K562 (cell line): ENCODE data around the gene FCAR. TPM values are rescaled to one million over a fixed set of nuclear protein-coding genes. Genes with fewer than 3 reads are reported as not detected.
A peak's percentile ranks its signal among the peaks of the same experiment; 100 is the strongest.

Source experiments
- ATAC-seq: fragments of 200-7000 bp; cut with Tn5 transposase; 3 replicates; pipeline ENCODE4 v1.9.1; 2020; ENCODE audit warnings: moderate library complexity
- BruUV-seq: library from RNA; stranded (reverse); fragments of 400-500 nt; replicated peaks from 2 replicates; lab custom pipeline; 2021; lab: Mats Ljungman, UMichigan
- CTCF ChIA-PET: fragments of 300-600 bp; formaldehyde crosslinking; extraction: SDS; loops from one replicate; lab custom pipeline; 2021; ENCODE audit warnings: low intra/inter-chr PET ratio; lab: Yijun Ruan, JAX
- POLR2A ChIA-PET: fragments of 300-600, 350-650 bp; sonication (Branson Sonifier 250); formaldehyde crosslinking; extraction: SDS; loops from one replicate; lab custom pipeline; 2021; ENCODE audit warnings: antibody characterized with exemption, inconsistent platforms; lab: Yijun Ruan, JAX
- DNase-seq, 4 experiments: peaks; one replicate each; pipeline versions ENCODE4 v3.0.0 to v3.0.0-alpha.2; 2011 to 2018; ENCODE audit warnings: low spot score in 3 of 4, mixed read lengths in 3 of 4; ENCODE audit errors: extremely low read depth in 1 of 4
- FAIRE-seq: peaks from 2 replicates; lab custom pipeline; 2011; peaks lifted over from hg19 to GRCh38; lab: Jason Lieb, UNC
- H2AFZ ChIP-seq: 2 replicates; pipeline ENCODE4 v1.6.0; 2011; ENCODE audit warnings: low read depth, low read length, control low read depth, inconsistent platforms
- H3K27ac ChIP-seq: fragments of 200-600 bp; 3 replicates; pipeline ENCODE4 v1.8.0; 2011; ENCODE audit warnings: low read depth, mild to moderate bottlenecking, control low read depth, inconsistent platforms, low read length, moderate library complexity, mixed read lengths; ENCODE audit errors: extremely low read depth
- H3K27me3 ChIP-seq, 2 experiments: fragments of 300-600 bp in 1 of 2; 2 replicates in 1 of 2; 3 replicates in 1 of 2; pipeline versions ENCODE4 v1.6.0 to v1.8.0; 2011; ENCODE audit warnings: inconsistent platforms in 2 of 2, low read length in 2 of 2, mild to moderate bottlenecking in 1 of 2, mixed read lengths in 1 of 2, moderate library complexity in 1 of 2; ENCODE audit not compliant: control insufficient read depth in 2 of 2, insufficient read depth in 2 of 2
- H3K36me3 ChIP-seq: fragments of 300-600 bp; 3 replicates; pipeline ENCODE4 v1.8.0; 2011; ENCODE audit warnings: mild to moderate bottlenecking, low read length, inconsistent platforms; ENCODE audit not compliant: control insufficient read depth, insufficient read depth
- H3K4me1 ChIP-seq, 2 experiments: fragments of 200-600 bp in 1 of 2; replicated peaks in 1 of 2; 2 replicates in 1 of 2; 3 replicates in 1 of 2; pipeline versions ENCODE4 v1.5.1 to v1.8.0; 2011; ENCODE audit warnings: inconsistent platforms in 2 of 2, low read length in 2 of 2, mild to moderate bottlenecking in 1 of 2, mixed read lengths in 1 of 2, moderate library complexity in 1 of 2; ENCODE audit not compliant: control insufficient read depth in 2 of 2, insufficient read depth in 2 of 2
- H3K4me2 ChIP-seq: 2 replicates; pipeline ENCODE4 v1.6.1; 2011; ENCODE audit warnings: low read length, control low read depth, inconsistent platforms, mixed read lengths; ENCODE audit not compliant: insufficient read depth
- H3K4me3 ChIP-seq: fragments of 200-600 bp; sonication (generic), shearing (Covaris generic); 2 replicates; pipeline ENCODE4 v1.5.1; 2016; ENCODE audit warnings: control low read depth, inconsistent platforms
- H3K79me2 ChIP-seq: fragments of 200-600 bp; 3 replicates; pipeline ENCODE4 v1.8.0; 2011; ENCODE audit warnings: low read length, inconsistent platforms; ENCODE audit not compliant: control insufficient read depth, insufficient read depth
- H3K9ac ChIP-seq, 2 experiments: 2 replicates each; pipeline versions ENCODE4 v1.6.0 to v1.6.1; 2011; ENCODE audit warnings: low read depth in 2 of 2, low read length in 2 of 2, control low read depth in 1 of 2, inconsistent platforms in 1 of 2, mild to moderate bottlenecking in 1 of 2, mixed read lengths in 1 of 2; ENCODE audit not compliant: insufficient read depth in 1 of 2
- H3K9me1 ChIP-seq: one replicate; pipeline ENCODE4 v1.6.0; 2011; ENCODE audit warnings: inconsistent platforms, mild to moderate bottlenecking, low read length, moderate library complexity; ENCODE audit not compliant: control insufficient read depth, insufficient read depth
- H3K9me3 ChIP-seq: replicated peaks from 2 replicates; pipeline ENCODE4 v1.5.1; 2011; ENCODE audit warnings: low read depth, low read length, inconsistent platforms; ENCODE audit not compliant: control insufficient read depth, insufficient read depth
- H4K20me1 ChIP-seq: replicated peaks from 2 replicates; pipeline ENCODE4 v1.6.1; 2011; ENCODE audit warnings: low read length, inconsistent platforms, mixed read lengths; ENCODE audit not compliant: control insufficient read depth, insufficient read depth
- C11orf30 ChIP-seq: fragments of 450-650 bp; IDR thresholded peaks from 2 replicates; pipeline ENCODE4 v1.6.1; 2016; ENCODE audit warnings: low read depth, mild to moderate bottlenecking
- GTF2A2 ChIP-seq: IDR thresholded peaks from 2 replicates; pipeline ENCODE4 v1.6.1; 2016; ENCODE audit warnings: mild to moderate bottlenecking, missing genetic modification characterization, missing compliant biosample characterization
- JUNB ChIP-seq: fragments of 450-650 bp; formaldehyde crosslinking; conservative IDR thresholded peaks from 2 replicates; pipeline ENCODE4 v1.4.0; 2020; ENCODE audit warnings: mild to moderate bottlenecking
- MYC ChIP-seq, 2 experiments: fragments of 250-450 bp in 1 of 2; sonication (Bioruptor Pico) in 1 of 2; IDR thresholded peaks; 2 replicates each; pipeline versions ENCODE4 v1.5.1 to v1.6.1; 2012 to 2021; ENCODE audit warnings: low read depth in 2 of 2, borderline replicate concordance in 1 of 2, improper control_type of control experiment in 1 of 2, low read length in 1 of 2, mild to moderate bottlenecking in 1 of 2, moderate library complexity in 1 of 2
- NCOA6 ChIP-seq: fragments of 450-650 bp; IDR thresholded peaks from 2 replicates; pipeline ENCODE4 v1.6.1; 2017; ENCODE audit warnings: mild to moderate bottlenecking
- RFX7 ChIP-seq: fragments of 250-450 bp; sonication (Bioruptor Pico); IDR thresholded peaks from 2 replicates; pipeline ENCODE4 v1.5.1; 2021; ENCODE audit warnings: mild to moderate bottlenecking
- SETDB1 ChIP-seq: IDR thresholded peaks from one replicate; pipeline ENCODE4 v1.6.1; 2012; ENCODE audit warnings: low read length, control low read depth, inconsistent platforms
- TAF9B ChIP-seq: fragments of 450-650 bp; IDR thresholded peaks from 2 replicates; pipeline ENCODE4 v1.6.1; 2018; ENCODE audit warnings: mild to moderate bottlenecking; ENCODE audit not compliant: partially characterized antibody
- ZNF311 ChIP-seq: fragments of 250-450 bp; sonication (Bioruptor Pico); IDR thresholded peaks from 2 replicates; pipeline ENCODE4 v1.4.0; 2020; ENCODE audit warnings: mild to moderate bottlenecking, moderate library complexity
- ZNF316 ChIP-seq: fragments of 450-650 bp; IDR thresholded peaks from 2 replicates; pipeline ENCODE4 v1.6.1; 2016
- ZNF76 ChIP-seq: fragments of 250-450 bp; sonication (Bioruptor Pico); IDR thresholded peaks from 2 replicates; pipeline ENCODE4 v1.4.0; 2020; ENCODE audit warnings: mild to moderate bottlenecking, moderate library complexity, borderline replicate concordance
- WGBS: fragments of 100-300 bp; shearing (Covaris generic); methylation state at CpG from one replicate; pipeline ENCODE4 v1.1.6; 2016; ENCODE audit warnings: low coverage, mixed read lengths; ENCODE audit not compliant: insufficient coverage; ENCODE audit errors: missing lambda C conversion rate; 5-methylcytosine and 5-hydroxymethylcytosine counted together
- in situ Hi-C: fragments of 300-500 bp; cut with MboI; formaldehyde crosslinking; loops from 4 replicates; pipeline ENCODE4 v1.15.0; 2018; ENCODE audit warnings: inconsistent platforms, mixed read lengths
- intact Hi-C: fragments of 100-400 bp; cut with micrococcal nuclease; formaldehyde crosslinking; loops from 2 replicates; pipeline ENCODE4 v1.14.2; 2022
- polyA plus RNA-seq, 8 experiments: library from polyadenylated mRNA; depleted of rRNA in 4 of 8; stranded (reverse) in 5 of 8; unstranded in 3 of 8; fragments of >200 nt; fragmentation: Nextera tagmentation in 2 of 8; fragmentation: Illumina TruSeq in 1 of 8; extraction: Ambion mirVana in 2 of 8; extraction: Trizol in 1 of 8; gene quantifications; 2 replicates each; pipeline versions ENCODE4 v1.2.1 to v1.2.3, GENCODE V29; 2011 to 2014; ENCODE audit warnings: inconsistent platforms in 1 of 8, missing spikeins in 1 of 8
- total RNA-seq, 7 experiments: library from RNA; depleted of rRNA in 6 of 7; stranded (reverse); fragments of >200 nt in 6 of 7; fragmentation: Illumina TruSeq in 2 of 7; extraction: Trizol in 2 of 7; gene quantifications; 2 replicates each; pipeline versions ENCODE4 v1.2.1 to v1.2.3, GENCODE V29; 2011 to 2021; ENCODE audit warnings: low replicate concordance in 1 of 7
- TF ChIP-seq, protein P1 (sequence below): fragments of 250-450 bp; sonication (Bioruptor Pico); IDR thresholded peaks from 2 replicates; pipeline ENCODE4 v1.4.0; 2020; ENCODE audit warnings: mild to moderate bottlenecking
- TF ChIP-seq, protein P2 (sequence below): fragments of 250-450 bp; sonication (Bioruptor Pico); IDR thresholded peaks from 2 replicates; pipeline ENCODE4 v1.4.0; 2020; ENCODE audit warnings: mild to moderate bottlenecking, moderate library complexity

FCAR gene
- total and polyA plus RNA-seq, 9 of the 15 experiments (the other 6 are each of a cell fraction or from before 2014, with no cell fraction given), result not detected

DNA sequence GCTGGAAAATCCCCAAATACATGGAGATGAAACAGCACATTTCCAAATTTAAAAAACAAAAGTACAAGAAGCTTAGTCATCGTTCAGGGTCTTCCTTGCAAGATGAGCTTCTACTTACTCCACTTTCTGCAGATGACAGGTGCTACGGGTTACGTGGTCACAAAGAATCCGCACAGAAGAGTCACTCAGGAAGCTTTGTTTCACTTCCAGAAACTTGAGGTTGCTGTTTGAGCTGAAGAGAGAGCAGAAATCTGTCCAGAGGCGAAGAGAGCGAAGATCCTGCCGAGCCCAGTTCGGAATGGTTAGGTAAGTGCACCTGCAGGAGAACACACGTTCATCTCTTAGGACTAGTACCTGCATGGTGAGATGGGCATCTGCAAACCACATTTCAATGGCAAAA is 63.9 kb downstream of the FCAR start:
- Histone ChIP-seq H3K27me3 (peaks cover 36 to 70% of the 10 kb centered on the region in 2 experiments), H3K79me2 (no peaks in the 10 kb centered on the region), H3K9me1 (no peaks in the 10 kb centered on the region), H2AFZ (no peak overlapping the region), H3K4me2 (no peak overlapping the region), H3K4me3 (no peak overlapping the region), H4K20me1 (no peaks in the 10 kb centered on the region; the same call in 1 of the 2 replicates), H3K36me3 (no peaks in the 10 kb centered on the region), H3K4me1 (peaks cover 0 to 4% of the 10 kb centered on the region in 2 experiments; a peak in 3 of 5 replicates), H3K27ac (no peak overlapping the region), H3K9ac (no peak overlapping the region), H3K9me3 (no peaks in the 10 kb centered on the region)
- no peak for TF ChIP-seq NCOA6
- peak; percentile 21; the same call in 1 of the 2 replicates for TF ChIP-seq ZNF316
- TF ChIP-seq TAF9B, result no peak
- peak; percentile 12; the same call in 1 of the 2 replicates for TF ChIP-seq C11orf30
- no peak for TF ChIP-seq RFX7 (CRISPR knock-in tag)
- TF ChIP-seq SETDB1, result no peak
- 12% methylated on average over 9 of the region's 9 CpGs for WGBS
- intact Hi-C loops, result no loop called here
- ChIA-PET CTCF (no interaction called here), POLR2A (no interaction called here)
- in situ Hi-C loops, result no loop called here
- DNase-seq (no peak), ATAC-seq (no peak), FAIRE-seq (no peak)
- BruUV-seq, result no TSS peak

DNA sequence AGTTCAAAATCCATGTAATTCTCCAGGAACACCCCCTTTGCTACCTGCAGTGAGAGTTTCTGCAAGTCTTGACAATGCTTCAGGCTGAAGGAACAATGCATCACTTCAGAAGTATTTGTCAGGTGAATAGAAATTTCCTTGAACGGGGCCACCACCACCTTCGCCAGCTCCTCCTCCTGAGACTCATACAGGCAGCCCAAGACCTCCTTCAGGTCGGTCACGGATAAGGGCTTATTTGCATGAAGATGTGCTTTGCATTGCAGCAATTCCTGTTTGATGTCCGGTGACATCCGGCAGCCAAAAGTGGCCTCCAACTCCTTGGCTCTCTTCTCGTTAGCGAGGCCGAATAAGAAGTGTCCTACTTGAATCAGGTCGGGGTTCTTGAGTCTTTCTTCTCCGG is 64.9 kb downstream of the FCAR start:
- Histone ChIP-seq H3K9me1 (no peaks in the 10 kb centered on the region), H3K9me3 (no peaks in the 10 kb centered on the region), H3K9ac (no peak overlapping the region), H3K27me3 (peaks cover 33 to 60% of the 10 kb centered on the region in 2 experiments), H3K4me3 (no peak overlapping the region), H3K4me2 (no peak overlapping the region), H4K20me1 (no peaks in the 10 kb centered on the region; the same call in 1 of the 2 replicates), H3K4me1 (peaks cover 3 to 10% of the 10 kb centered on the region in 2 experiments; a peak in 3 of 5 replicates), H3K27ac (no peak overlapping the region), H3K36me3 (no peaks in the 10 kb centered on the region), H3K79me2 (no peaks in the 10 kb centered on the region), H2AFZ (no peak overlapping the region)
- FAIRE-seq (no peak), DNase-seq (no peak), ATAC-seq (no peak; the same call in 2 of the 3 replicates)
- ChIA-PET CTCF (no interaction called here), POLR2A (interaction anchor here (0.6 to 0.7 kb wide), 2 partner anchors 66 to 136 kb away, joined by 3 read pairs; no protein-coding TSS in a partner anchor)
- TF ChIP-seq, protein P1, sequence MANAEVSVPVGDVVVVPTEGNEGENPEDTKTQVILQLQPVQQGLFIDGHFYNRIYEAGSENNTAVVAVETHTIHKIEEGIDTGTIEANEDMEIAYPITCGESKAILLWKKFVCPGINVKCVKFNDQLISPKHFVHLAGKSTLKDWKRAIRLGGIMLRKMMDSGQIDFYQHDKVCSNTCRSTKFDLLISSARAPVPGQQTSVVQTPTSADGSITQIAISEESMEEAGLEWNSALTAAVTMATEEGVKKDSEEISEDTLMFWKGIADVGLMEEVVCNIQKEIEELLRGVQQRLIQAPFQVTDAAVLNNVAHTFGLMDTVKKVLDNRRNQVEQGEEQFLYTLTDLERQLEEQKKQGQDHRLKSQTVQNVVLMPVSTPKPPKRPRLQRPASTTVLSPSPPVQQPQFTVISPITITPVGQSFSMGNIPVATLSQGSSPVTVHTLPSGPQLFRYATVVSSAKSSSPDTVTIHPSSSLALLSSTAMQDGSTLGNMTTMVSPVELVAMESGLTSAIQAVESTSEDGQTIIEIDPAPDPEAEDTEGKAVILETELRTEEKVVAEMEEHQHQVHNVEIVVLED, result no peak
- TF ChIP-seq MYC (IDR thresholded peaks at IDR 0.05; ENCODE audit: low read depth, low read length) (no peak), MYC (CRISPR knock-in tag; IDR thresholded peaks at IDR 0.05; ENCODE audit: borderline replicate concordance, low read depth) (no peak), JUNB (no peak), GTF2A2 (no peak), ZNF311 (CRISPR knock-in tag) (no peak), ZNF76 (CRISPR knock-in tag) (no peak)
- TF ChIP-seq, protein P2, sequence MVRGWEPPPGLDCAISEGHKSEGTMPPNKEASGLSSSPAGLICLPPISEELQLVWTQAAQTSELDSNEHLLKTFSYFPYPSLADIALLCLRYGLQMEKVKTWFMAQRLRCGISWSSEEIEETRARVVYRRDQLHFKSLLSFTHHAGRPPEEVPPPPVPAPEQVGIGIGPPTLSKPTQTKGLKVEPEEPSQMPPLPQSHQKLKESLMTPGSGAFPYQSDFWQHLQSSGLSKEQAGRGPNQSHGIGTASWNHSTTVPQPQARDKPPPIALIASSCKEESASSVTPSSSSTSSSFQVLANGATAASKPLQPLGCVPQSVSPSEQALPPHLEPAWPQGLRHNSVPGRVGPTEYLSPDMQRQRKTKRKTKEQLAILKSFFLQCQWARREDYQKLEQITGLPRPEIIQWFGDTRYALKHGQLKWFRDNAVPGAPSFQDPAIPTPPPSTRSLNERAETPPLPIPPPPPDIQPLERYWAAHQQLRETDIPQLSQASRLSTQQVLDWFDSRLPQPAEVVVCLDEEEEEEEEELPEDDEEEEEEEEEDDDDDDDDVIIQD, result no peak
- intact Hi-C loops (no loop called here), in situ Hi-C loops (no loop called here)
- WGBS, result 8% methylated on average over 11 of the region's 11 CpGs
- BruUV-seq, result no TSS peak
